Suppressor macrophage (primary cell): ENCODE results near the gene IQSEC1.
A peak's percentile ranks its signal among the peaks of the same experiment; 100 is the strongest.

Experiments
- DNase-seq, 4 experiments: peaks; one replicate each; pipeline ENCODE4 v3.0.0-alpha.2; 2020 to 2022

The IQSEC1 gene

DNA sequence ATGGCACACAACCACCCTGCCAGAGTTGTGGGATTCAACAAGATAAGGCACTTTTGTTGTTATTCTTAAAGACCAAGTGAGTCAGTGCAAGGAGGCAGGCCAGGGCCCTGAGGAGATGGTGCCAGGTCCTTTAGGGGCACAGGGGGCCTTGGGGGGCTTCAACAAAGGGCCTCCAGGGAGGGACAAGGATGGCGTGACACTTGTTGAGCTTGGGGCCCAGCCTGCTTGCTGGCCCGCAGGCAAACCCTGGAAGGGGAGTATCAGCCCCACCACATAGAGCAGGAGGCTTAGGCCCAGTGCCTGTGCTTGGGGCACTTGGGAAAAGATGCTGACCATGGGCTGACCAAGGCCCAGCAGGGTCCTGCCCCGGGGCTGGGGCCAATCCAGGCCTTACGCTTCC lies 5.5 kb downstream of the IQSEC1 start:
- no peak for DNase-seq

DNA sequence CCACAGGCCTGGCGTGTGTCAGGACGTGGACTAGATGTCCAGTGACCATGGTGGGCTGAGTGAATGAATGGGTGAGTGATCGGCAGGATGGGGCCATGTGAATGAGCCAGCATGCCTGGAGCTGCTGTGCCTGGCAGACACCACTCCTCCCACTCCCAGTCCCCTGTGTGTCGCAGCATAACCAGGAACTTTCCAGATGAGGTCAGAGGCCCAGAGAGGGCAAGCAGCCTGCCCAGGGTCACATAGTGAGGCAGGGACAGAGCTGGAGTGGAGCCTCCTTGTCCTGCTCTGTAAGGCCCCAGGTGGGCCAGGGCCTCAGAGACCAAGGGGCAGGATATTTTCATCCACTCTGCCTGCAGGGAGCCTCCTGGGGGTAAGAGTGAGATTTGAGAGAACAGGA lies 6.4 kb downstream of the IQSEC1 start:
- peak; percentile 13 to 56 (median 48) for DNase-seq

DNA sequence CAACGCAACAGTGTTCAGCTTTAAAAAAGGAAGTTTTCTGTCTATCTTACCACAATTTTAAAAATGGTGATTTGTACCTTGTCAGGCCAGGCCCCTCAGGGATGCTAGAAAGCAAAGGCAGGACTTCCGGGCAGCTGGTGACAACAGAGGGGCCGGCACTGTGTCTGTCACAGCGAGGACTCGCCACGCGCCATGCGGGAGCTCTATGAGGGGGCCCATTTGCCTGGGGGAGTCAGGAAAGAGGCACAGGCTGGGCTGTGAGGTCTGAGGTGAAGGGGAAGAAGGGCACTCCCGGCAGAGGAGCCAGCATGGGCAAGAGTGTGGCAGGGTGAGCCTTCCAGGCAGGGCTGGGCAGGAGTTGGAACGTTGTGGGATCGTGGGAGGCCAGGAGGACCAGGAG lies 7.0 kb downstream of the IQSEC1 start:
- no peak for DNase-seq

DNA sequence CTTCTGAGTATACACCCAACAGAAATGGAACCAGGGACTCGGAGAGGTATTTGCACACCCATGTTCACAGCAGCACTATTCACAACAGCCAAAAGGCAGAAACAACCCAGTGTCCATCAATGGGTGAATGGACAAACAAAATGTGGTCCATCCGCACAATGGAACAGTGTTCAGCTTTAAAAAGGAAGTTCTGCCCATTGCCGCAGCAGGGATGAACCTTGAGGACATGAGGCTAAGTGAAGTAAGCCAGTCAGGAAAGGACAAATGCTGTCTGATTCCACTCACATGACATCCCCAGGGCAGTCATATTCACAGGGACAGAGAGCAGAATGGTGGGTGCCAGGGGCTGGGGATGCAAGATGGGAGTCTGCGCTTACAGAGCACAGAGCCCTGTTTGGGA lies 7.5 kb downstream of the IQSEC1 start:
- DNase-seq: peak in 3 of 4 experiments; percentile 36 to 48 (median 43)

DNA sequence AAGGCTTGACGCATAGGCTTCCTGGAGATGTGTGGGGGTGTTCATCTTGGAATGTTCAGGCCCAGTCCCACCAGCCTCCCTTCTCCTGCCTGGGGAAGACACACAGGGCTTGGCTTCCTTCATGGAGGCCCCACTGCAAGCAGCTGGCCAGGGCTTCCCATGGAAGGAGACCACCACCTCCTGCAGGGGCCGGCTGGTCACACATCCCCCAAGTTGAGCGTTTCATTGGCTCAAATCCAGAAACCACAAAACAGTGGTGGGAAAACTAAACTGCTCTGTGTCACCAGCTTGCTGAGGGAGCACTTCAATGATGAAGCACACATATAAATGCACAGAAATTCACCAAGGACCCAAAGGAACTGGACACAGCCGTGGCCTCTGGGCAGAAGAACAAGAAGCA lies 8.3 kb downstream of the IQSEC1 start:
- no peak for DNase-seq

DNA sequence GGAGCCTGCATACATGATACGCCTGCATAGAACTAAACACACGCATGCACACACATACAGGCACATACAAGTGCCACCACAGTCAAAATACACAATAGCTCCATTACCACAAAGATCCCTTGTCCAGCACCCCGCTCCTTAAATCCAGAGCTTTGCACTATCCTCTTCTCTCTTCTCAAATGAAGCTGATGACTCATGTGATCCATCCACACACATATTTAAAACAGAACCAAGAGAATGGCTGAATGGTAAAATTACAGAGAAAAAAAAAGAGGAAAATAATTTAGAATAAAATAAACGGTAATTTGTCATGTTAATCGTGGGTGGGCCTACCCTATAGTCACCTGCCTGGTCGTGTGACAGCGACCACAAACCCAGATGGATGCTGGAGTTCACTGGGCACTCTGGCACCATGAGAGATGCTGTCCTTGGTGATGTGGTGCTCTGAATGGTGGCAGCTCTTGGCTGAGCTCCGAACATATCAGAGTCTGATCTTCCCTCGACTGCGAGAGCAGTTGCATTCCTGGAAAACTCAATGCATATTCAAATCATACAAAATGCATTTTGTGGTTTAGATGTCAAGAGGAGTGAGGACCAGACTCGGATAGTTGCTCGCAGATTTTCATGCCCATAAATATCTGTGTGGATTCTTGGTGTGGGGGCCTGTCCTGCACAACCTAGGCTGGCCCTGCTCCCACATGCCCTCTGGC lies 8.9 kb downstream of the IQSEC1 start:
- DNase-seq: no peak

DNA sequence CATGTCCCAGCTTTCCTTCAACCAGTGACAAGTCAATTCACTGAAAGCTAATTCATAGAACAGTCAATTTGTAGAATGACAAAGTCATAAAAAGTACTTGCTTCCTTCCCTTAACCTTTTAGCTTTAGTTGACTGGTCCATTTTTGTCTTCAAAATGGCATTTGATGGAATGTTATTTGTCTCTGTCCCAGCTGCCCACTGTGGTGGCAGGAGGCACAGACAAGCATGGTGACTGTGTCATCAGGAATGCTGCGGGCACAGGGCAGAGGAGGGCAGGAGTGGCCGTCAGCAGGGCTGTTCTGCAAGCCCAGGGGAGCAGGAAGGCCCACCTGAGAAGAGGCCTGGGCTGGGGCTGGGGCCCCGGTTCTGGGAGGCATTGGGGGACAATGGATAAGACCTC lies 10.0 kb downstream of the IQSEC1 start:
- no peak for DNase-seq

DNA sequence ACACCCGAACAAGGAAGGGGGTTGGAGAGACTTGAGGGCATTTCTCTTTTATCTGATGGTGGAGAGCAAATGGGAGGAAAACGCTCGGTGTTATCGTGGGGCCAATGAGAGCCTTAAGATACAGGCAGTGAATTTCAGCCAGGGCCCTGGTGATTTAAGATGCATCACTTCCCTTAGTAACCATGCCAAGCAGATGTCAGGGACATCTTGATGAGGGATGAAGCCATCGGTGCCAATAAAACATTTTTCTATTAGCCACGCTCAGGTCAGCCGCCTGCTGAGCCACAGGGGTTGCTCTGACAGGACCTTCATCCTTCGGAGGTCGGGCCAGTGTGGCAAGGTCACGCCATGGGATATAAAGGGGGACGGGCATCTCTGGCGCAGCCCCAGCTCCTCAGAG lies 10.6 kb downstream of the IQSEC1 start:
- no peak for DNase-seq

DNA sequence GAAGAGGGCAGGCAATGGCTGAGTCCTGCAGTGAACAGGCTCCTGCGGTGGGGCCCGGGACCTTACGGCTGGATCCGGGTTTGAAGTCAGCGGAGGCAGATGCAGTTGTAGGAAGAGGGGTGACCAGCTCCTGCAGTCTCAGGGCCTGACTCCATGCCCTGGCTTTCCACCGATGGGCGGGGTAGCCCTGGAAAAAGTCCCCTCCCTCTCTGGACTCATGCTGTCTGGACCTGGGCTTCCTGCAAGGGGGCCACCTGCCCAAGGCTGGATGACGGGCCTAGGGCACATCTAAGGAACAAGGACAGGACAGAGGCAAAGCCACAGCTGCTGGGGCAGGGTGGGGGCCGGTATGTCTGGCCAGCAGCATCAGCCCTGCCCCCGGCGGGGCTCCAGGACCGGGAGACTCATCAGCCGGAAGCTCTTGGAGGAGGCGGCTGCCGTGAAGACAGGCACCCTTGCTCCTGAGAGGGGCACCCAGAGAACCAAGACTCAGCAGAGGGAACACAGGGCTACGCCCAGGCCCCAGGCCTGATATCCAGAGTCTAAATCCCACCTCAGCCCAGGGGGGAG lies 12.8 kb downstream of the IQSEC1 start:
- no peak for DNase-seq

DNA sequence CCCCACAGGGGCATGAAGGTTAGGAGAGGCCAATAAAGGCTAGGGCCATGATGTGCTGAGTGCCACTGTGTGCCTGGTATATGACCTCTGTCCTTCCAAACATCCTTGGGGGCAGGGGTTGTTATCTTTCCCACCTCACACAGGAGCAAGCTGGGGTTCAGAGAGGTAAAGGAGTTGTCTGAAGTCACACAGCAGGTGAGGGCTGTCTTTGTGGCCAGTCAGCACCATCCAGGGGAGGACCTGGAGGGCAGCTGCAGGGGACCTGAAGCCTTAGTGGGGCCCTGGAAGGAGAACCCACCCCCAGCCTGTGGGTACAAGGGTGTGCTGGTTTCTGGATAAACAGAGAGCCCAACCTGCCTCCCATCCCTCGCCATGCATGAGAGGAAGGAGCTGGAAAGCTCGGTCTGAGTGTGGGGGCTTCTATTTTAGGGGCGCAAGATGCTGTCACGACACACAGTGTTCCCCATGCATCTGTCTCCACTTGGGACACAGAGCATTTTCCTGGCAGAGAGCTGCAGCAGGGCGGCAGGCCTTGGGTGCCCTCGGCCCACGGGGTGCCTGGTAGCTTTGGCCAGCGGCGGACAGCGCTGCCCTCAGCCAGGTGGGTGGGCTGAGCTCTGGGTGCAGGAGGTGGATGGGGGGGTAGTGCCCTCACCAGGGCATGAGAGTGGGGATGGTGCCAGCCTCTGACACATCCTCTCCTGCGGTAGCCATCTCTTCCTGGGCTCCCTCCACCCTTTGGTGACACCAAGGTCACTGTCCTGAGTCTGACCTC lies 14.7 kb downstream of the IQSEC1 start:
- no peak for DNase-seq

DNA sequence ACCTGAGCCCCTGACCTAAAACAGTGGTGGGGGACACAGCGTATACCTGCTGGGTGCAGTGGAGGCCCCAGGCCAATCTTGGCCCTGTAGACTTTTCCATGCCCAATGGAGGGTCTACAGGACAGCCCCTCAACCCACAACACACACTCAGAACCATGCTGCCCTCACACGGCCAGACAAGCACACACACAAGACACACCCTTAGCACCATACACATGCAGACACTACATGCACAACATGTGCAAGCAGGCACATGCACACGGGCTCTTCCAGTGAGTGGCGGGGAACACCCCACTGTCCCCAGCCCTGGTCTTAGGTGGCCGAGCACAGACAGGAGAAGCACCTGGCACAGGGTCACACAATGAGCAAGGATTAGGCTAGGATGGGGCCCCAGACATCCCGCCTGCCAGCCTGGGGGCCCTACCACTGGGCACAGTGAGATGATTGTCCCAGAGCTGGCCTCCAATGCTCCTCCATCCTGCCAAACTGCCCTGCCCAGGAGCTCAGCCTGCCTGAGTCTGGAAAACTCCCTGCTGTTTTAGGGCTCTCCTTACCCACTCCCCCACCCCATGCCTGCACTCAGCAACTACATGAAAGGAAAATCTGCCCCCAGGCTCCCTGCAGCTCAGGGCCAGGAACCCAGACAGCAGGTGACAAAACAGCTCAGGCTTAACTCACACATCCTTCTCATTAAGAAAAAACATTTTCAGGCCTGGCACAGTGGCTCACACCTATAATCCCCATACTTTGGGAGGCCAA lies 15.8 kb downstream of the IQSEC1 start:
- no peak for DNase-seq

DNA sequence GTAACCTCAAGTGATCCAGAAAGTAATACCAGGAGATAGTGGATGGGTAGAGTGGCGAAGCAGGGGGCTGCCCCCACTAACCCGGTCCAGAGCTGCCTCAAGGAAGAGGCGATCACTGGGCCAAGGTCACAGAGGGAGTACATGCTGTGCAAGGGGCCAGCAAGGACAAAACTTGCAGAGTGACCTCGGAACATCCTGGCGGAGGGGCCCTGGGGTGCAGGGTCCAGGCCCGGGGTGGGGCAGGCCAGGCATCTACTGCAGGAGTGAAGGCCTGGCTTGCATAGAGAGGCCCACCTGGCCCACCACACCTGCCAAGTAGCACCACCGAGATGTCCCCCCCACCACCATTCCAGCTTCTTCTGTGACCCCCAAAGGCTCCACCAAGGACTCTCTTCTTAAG lies 17.6 kb downstream of the IQSEC1 start:
- no peak for DNase-seq

DNA sequence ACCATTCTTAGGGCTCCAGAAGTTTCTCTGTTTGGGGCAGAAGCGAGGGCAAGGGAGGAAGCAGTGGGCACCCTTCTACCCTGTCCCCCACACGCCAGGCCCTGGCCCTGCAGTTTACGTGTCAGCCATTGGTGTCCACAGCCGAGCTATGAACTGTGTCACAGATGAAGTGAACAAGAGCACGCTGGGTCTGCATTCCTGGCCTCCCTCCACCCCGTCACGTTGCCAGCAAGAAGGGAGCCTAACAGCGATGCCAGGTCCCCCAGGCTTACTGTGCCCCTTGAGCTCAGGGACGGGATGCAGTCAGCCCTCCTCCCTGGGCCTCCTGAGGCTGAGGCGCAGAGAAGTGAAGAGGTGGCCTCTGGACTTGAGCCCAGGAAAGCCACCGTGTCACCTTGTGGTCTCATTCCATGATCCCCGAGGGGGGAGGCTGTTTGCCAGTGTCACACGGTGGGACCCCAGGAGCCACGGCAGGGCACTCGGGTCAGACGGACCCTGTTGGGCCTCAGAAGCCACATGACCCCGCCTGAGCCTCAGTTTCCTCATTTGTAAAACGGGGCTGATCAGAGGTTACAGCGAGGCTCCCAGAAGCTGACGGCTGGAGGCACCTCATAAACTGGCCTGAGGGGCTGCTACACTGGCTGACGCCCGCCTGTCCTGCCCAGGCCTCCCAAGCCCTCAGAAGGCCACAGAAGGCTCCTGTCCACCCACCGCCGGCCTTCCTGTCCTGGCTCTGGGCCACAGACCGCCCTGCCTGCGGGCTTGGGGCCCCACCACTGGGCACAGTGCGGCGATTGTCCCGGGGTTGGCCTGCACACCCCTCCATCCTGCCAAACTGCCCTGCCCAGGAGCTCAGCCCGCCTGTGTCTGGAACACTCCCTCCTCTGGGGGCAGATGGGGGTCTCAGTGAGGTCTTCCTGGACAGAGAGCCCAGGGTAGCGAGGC lies 18.6 kb downstream of the IQSEC1 start:
- no peak for DNase-seq

DNA sequence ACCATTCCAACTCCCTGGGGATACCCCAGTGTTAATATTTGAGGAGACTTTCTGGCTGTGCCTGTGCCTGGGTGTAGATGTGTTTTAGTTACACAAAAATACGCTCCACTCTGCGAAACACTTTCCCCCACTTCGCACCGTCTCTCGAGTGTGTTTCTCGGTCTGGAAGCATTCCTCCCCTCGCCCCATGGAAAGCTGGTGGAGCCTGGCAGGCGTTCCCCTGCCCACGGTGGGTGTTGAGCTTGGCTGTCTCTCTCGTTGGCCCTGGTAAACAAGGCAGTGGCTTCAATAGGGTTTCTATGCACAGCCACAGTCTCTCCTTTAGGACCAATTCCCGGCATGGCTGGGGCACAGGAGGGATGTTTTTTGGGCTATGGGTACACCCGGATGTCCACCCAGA lies 19.3 kb downstream of the IQSEC1 start:
- no peak for DNase-seq

DNA sequence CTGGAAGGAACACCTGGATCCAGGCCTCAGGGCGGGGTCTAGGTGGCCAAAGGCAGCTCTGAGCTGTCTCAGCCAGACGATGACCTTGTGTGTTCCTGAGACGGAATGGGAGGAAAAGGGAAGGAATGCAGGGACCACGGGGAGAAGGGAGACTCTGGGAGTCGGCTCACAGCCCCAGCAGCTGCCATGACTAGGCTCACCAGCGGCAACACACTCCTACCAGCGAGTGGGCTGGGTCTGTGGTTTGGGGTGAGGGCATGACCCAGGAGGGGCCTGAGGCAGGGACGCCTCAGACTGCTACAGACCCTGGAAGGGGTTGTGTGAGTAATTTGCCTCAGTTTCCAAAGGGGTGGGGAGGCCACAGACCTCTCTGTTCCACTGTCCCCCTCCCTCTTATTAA lies 19.8 kb downstream of the IQSEC1 start:
- no peak for DNase-seq

DNA sequence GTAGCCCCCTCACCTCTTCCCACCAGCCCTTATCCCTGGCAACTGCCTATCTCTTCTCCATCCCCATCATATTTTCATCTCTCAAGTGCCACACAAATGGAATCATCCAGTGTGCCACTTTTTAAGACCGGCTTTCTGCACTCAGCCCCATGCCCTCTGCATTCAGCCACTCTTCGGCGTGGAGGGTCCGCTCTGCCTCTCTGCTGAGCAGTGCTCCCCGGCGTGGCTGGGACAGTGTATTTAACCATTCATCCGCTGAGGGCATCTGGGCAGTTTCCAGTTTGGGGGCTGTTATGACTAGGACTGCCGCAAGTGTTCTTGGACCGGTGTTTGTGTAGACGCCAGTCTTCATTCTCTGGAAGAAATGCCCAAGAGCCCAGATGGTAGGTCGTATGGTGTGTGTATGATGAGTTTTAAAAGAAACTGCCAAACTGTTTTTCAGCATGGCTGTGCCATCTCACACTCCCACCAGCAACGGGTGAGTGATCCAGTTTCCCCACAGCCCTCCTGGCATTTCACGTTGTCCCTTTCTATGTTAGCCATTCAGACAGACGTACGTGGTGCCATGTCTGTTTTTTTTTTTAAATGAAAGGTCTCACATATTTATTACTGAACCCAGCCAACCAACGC lies 20.9 kb downstream of the IQSEC1 start:
- no peak for DNase-seq

DNA sequence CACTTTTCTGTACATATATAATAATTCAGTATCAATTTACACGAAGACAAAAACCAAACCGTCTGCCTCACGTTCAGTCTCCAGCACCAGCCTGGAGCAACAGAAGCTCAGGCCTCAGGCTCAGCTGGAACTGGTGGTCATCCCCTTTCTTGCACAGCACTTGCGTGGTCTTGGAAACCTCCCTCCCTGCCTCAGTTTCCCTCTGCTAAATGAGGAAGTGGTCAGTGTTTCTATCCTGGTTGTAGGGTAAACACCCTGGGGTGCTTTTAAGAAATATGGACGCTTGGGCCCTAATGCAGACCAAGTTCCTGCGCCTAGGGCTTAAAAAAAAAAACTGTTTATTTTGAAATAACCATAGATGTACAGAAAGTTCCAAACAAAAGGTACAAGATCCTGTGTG lies 21.6 kb downstream of the IQSEC1 start:
- no peak for DNase-seq

DNA sequence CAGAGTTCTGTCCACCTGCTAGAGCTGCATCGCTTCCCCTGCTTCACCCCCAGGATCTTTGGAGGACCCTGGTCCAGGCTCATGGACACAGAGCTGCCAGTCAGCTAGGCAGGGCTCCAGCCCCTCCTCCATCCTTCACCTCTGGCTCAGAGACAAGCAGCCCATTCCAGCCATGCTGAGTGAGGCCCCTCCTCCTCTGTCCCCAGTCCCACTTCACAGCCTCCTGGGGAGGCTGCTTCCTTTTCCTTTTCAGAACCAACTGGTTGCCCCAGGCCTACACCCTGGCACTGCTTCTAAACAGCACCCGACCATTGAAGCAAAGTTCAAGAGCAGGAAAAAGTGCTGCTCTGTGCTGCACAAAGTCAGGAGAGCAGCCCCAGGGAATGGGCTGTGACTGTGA lies 22.2 kb downstream of the IQSEC1 start:
- no peak for DNase-seq

DNA sequence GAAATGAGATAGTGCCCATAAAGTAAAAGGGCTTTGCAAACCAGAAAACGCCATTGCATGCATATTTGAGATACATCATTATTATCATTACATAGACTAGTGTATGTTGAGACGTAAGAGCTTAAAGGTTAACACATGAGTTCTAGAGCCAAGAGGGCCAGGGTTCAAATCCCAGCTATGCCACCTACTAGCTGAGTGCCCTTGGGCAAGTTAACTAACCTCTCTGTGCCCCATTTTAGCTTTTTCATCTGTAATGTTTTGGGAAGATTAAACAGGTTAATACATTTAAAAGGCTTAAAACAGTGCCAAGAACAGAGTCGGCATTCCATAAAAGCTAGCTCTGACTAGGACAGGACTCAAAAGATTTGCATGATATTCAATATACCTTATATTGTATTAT lies 22.8 kb downstream of the IQSEC1 start:
- no peak for DNase-seq

DNA sequence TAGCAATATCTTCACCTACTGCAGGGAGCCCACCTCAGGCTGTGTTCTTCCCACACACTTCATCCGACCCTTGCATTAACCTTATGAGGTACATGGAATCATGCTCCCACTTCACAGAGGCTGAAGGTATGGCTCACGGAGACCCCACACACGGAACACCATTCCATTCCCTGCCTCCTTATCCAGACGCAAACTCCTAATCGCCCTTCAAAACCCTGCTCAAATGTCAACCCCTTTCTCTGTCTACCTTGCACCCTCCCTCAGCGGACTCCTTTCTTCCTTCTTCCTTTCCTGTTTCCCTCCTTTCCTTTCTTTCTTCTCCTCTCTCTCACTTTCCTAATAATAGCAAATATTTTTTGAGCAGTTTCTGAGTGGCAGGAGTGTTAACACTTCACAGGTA lies 23.8 kb downstream of the IQSEC1 start:
- no peak for DNase-seq

DNA sequence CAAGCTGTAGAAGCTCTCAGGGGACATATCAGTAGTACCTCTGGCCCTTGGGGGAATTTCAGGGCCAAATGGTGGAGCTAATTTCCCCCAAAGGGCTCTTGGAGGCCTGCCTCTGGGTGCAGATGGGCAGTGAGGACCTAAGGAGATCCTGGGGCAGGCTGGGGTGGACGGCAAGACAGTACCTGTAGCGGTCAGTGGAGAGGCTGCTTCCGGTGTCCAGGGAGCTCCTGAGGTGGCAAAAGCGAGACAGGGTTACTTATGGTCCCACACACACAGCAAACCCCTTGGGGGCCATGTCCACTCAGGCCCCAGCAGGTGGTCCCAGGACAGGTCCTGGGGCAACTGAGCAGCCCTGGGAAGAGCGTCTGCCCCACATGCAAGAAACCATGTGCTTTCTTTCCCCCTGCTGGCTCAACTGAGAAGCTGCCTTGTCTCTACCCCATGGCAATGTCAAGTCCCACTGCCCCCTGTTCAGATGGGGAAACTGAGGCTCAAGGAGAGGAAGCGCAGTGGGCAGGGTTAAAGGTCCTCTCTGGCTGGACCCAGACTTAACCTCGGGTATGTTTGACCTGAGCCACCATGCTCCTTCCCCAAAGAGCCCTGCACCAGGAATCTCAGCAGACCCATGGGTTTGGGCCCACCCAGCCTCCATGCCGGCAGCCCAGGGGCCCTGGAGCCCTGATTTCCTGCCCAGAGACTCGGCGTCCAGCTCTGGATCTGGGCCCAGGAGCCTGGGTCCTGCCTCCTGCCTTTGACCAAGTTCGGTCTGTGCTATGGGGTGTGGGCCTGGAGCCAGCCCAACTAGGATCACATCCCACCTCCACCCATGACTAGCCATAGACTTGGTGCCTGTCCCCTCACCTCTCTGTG lies 25.7 kb downstream of the IQSEC1 start:
- peak in 2 of 4 experiments; percentile 31 to 34 for DNase-seq
